H1 (cell line): ENCODE data around the gene LRRC56. TPM values are rescaled to one million over a fixed set of nuclear protein-coding genes. Genes with fewer than 3 reads are reported as not detected.

Source experiments
- NANOG ChIP-seq: IDR thresholded peaks from 2 replicates; pipeline ENCODE4 v1.6.1; 2011; ENCODE audit warnings: low read length, low read depth, mild to moderate bottlenecking, inconsistent platforms; ENCODE audit not compliant: insufficient read depth, poor library complexity, severe bottlenecking
- SIRT6 ChIP-seq: IDR thresholded peaks from one replicate; pipeline ENCODE4 v1.7.1; 2012; ENCODE audit warnings: low read length, inconsistent platforms
- SP1 ChIP-seq: IDR thresholded peaks from 2 replicates; pipeline ENCODE4 v1.6.1; 2011; ENCODE audit warnings: low read depth, low read length
- SUZ12 ChIP-seq: fragments of 200-600 bp; sonication (generic); IDR thresholded peaks from 2 replicates; pipeline ENCODE4 v1.6.1; 2012; ENCODE audit warnings: mild to moderate bottlenecking, inconsistent platforms, low read length, moderate library complexity, mixed read lengths
- polyA plus RNA-seq, 7 experiments: library from polyadenylated mRNA; depleted of rRNA in 3 of 7; stranded (reverse) in 5 of 7; unstranded in 2 of 7; fragments of >200 nt in 5 of 7; fragments of 200-250 nt in 2 of 7; gene quantifications; 1 replicate in 5 of 7; 2 replicates in 1 of 7; 4 replicates in 1 of 7; pipeline versions ENCODE4 v1.2.1 to v1.2.3, GENCODE V29; 2011 to 2013; ENCODE audit warnings: missing spikeins in 2 of 7, mixed read lengths in 2 of 7
- total RNA-seq: library from RNA; stranded (reverse); fragmentation: NEBNext Ultra II Directional; extraction: Animal tissue kit (Norgen Biotek cat#: 25700); gene quantifications from 2 replicates; pipeline ENCODE4 v1.2.1, GENCODE V29; 2021

The LRRC56 gene
- total and polyA plus RNA-seq, 2 of the 8 experiments (the other 6 are each of a cell fraction or from before 2014, with no cell fraction given) = 0.94 to 1.9 TPM

DNA sequence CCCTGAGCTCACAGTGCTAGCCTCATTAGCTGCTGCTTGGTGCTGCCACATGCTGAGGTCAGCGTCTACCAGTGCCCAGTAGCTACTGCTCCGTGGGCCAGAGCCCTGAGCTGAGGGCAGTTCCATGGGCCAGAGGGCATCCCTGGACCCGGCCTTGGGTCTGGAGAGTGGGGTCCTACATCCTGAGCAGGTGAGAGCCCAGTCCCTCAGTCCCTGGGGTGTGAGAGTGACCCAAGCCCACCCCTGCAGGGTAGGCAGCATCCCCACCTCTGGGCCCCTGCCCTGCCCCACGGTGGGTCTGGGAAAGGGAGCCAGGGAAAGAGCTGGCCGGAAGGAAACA, 13.4 kb downstream of the LRRC56 start (continued):
- no peak for TF ChIP-seq SUZ12
- TF ChIP-seq NANOG = no peak
- no peak for TF ChIP-seq SIRT6
- no peak for TF ChIP-seq SP1
